OCI-LY1 (cell line): ENCODE measurements around the gene TRPM1.

Source experiments
- EZH2 ChIP-seq: fragments of 200-600 bp; sonication (generic), shearing (Covaris generic); IDR thresholded peaks from 2 replicates; pipeline ENCODE4 v1.8.0; 2017; ENCODE audit warnings: borderline replicate concordance, mixed run types, mild to moderate bottlenecking, antibody characterized with exemption, low read length, moderate library complexity, mixed read lengths
- TF ChIP-seq, protein P1 (sequence below): fragments of 200-600 bp; sonication (generic), shearing (Covaris generic); IDR thresholded peaks from 2 replicates; pipeline ENCODE4 v1.5.1; 2017; ENCODE audit warnings: mild to moderate bottlenecking, antibody characterized with exemption, low read length, moderate library complexity, mixed read lengths

DNA sequence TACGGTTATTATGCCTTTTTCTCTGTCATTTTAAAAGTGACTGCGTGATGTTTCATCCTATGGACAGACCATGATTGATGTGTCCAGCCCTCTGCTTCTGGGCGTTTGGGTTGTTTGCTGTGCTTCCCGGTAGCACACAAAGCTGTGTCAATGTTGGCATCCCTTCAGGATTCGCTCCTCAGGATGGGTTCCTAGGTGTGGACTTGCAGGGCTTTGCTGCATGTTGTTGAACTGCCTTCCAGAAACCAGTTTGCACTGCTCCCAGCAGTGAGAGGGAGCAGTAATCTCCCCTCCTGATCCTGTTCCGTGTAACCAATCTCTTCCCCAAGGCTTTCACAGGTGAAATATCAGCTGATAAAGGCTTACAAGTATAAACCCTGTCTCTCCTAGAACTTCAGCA lies 787 bp downstream of the TRPM1 start:
- TF ChIP-seq, protein P1, sequence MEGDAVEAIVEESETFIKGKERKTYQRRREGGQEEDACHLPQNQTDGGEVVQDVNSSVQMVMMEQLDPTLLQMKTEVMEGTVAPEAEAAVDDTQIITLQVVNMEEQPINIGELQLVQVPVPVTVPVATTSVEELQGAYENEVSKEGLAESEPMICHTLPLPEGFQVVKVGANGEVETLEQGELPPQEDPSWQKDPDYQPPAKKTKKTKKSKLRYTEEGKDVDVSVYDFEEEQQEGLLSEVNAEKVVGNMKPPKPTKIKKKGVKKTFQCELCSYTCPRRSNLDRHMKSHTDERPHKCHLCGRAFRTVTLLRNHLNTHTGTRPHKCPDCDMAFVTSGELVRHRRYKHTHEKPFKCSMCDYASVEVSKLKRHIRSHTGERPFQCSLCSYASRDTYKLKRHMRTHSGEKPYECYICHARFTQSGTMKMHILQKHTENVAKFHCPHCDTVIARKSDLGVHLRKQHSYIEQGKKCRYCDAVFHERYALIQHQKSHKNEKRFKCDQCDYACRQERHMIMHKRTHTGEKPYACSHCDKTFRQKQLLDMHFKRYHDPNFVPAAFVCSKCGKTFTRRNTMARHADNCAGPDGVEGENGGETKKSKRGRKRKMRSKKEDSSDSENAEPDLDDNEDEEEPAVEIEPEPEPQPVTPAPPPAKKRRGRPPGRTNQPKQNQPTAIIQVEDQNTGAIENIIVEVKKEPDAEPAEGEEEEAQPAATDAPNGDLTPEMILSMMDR, result no peak
- no peak for TF ChIP-seq EZH2
